HG03460 (cell line): ENCODE measurements around the gene ALAS1.

Source experiments
- ATAC-seq: cut with Tn5 transposase; IDR thresholded peaks from one replicate; pipeline ENCODE4 v1.9.1; 2021; ENCODE audit not compliant: unreplicated experiment

The ALAS1 gene

DNA sequence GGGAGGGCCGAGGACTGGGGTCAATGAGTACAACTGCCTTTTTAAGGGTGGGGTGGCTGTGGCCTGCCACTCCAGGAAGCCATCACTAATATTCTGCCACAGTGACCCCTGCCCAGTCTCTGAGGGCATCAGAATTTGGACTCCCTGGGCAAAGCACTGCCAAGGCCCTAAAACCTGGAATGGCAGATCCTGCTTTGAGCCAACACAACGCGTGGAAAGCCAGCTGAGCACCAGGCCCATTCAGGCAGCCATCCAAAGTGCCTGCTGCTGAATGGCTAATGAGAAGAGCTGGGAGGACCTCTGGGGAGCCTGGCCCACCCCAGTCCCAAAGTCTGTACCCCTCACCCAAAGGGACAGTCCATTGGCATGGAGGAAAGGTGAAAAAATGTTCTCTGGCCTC, 36.0 kb downstream of the ALAS1 start:
- no peak for ATAC-seq

DNA sequence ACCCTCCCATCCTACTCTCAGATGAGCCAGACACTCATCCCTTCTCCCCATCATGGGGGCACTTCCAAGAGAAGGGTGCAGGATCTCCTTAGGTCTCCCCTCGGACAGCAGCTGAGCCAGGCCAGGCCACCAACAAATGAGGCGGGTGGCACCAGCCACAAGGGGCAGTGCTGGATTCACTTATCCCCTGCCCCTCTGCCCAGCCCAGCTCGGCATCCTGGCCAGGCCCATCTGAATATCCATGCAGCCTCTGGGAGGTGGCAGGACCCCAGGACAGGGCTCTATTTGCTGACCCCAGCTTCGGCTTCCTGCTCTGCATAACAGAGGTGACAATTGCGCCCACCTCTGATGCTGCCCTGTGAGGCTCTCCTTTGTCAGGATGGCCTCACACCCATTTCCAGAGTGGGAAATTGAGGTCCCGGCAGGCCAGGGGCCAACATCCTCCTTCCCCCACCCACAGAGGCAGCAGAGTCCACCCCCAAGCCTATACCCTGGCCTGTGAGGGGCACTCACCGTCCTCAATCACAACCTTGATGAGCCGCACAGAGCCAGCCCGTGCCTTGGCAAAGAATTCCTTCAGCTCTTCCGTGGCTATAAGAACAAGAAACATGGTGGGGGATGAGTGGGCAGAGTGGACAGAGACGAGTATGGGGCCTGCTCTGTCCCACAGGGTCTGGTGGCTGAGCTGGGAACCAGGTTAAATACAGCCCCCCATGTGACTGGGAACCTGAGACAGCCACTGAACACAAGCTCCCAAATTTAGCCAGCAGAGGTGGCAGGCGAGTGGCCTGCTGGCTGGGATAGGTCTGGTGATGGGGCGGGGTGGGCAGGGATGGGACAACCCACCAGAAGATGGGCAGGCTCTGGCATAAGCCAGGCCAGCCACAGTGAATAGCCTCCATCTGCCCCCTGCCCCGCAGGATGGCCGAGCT, 36.8 kb downstream of the ALAS1 start:
- no peak for ATAC-seq

DNA sequence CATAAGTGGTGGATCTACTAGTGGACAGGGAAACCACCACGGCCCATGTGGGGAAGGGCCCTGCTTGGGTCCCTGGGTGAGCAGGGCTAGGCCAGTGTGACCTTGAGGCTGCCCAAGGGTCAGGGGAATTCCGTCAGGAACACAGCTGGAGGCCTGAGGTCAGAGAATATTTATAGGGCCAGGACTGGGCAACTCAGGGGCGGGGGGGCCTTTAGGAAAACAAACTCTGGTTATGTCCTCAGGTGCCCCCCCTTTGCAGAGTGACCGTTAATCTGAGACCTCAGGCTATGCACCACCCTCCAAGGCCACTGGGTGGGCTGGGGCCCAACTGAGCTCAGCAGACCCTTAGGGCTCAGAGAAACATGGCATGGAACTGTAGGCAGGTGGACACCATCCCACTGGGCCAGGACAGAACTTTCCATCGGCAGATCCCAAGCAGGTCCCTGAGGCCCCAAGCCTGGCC, 38.5 kb downstream of the ALAS1 start:
- no peak for ATAC-seq

DNA sequence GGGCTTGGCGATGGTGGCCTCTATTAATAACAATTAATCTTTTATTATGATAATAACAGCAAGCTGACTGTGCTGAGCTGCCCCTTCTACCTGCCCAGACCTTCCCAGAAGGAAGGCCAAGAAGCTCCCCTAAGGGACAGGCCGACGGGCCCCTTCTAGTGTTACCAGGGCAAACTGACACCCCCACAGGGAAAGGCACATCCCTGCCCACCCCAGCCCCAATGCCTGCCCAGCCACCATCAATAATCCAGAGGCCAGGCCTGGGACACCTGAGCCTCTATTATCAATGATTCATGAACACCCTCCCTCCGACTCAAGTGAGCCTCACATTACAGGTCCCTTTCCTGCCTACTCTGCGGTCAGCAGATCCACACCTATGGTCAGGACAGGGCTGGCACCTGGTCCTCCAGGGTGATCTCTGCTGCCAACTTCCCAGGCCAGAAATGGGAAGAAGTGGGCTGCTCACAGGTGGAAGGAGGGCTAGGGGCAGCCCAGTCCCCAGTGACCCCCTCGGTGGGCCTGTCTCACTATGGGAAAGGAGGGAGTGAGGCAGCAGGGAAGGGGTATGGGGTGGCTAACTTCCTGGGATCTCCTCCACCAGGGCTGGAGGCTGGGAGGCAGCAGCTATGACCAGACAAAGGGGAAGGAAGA, 39.2 kb downstream of the ALAS1 start:
- no peak for ATAC-seq

DNA sequence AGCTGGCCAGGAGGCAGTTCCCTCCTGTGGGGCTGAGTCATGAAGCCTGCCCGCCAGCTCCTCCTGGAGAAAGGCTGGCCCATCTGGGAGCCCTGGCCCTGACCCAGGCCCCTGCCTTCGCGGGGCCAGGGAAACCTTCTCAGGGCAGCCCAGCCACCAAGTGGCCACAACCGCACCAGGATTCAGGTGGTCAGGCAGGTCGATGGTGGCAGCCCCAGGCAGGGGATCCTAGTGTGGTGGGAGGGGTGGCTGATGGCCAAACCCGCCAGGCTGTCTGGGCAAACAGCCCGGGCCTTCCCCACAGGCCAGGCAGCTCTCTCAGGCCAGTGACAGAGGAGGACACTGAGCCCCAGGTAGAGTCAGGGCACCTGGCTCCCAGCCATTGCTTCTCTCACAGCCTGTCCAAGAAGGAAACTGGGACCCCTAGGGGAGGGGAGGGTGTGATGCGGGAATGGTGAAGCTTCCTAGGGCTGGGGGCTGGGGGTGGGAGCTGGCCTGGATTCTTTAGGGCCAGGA, 39.8 kb downstream of the ALAS1 start:
- no peak for ATAC-seq

DNA sequence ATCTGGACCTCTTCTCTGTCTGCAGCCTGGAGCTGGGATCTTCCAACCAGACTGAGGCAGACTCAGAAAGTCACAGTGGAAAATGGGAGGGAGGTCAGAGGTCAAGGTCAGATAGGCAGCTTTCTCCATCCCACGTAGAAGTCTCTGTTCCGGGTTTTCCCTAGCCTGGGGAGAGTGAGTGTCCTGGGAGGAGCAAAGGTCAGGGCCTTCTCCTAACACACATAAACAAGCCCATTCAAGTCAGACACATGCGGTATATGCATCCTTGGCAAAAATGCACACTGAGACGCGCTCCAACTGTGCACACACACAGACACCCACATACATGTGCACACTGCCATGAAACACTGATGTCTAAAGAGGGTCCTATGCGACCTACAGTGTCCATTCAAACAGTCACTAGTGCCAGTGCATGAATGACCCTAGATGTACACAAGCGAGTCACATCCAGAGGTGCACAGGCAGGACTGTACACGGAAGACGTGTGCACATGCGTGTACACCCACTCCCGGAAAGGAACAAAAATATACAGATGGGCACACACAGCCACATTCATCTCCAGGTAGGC, 40.3 kb downstream of the ALAS1 start:
- peak; percentile 16 for ATAC-seq

DNA sequence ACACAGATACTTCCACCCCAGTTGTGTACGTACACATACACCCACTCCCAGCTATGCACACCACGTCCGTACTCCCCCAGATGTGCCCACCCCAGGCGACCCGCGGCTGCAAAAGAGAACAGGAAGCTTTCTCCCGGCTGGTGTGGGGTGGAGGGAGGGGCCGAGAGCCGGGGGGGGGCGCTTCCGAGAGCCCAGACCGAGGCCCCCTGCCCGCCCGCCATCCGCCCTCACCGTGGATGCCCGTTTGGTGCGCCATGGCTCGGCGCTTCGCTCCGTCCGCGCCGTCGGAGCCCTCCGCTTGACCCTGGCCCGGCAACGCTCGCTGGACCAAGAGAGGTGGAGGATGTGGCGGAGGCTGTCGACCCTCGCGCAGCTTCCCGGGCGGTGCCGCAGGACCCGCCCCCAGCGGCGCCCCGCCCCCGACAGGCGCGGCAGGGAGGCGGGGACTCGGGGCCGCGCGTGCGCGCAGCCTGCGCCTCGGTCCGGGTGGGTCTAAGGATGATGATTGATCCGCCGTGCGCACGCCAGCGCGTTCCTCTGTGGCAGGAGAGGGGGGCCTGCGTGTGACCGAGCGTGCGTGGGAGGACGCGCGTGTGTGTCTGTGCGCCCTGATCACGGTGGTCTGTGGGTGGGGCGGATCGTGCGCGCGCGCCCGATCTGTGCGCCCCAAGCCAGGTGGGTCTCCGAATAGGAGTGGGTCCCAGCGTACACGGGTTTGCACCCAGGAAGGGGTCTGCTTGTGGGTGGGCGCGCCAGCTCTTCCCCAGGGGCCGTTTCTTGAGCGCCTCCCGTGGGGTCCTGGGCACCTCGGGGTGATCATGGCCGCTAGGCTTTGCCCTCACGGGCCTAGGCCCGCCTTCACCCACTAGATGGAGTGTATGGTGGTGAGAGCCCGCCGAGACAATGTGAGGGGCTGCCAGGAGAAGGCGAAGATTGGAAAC, 41.1 kb downstream of the ALAS1 start, which contains the start of gene TWF2:
TSS of gene TWF2 (minus strand) at position 398 of the 941 bp plus-strand sequence. CDS start at position 256, 142 bp downstream.
- ATAC-seq, result peak; percentile 61

DNA sequence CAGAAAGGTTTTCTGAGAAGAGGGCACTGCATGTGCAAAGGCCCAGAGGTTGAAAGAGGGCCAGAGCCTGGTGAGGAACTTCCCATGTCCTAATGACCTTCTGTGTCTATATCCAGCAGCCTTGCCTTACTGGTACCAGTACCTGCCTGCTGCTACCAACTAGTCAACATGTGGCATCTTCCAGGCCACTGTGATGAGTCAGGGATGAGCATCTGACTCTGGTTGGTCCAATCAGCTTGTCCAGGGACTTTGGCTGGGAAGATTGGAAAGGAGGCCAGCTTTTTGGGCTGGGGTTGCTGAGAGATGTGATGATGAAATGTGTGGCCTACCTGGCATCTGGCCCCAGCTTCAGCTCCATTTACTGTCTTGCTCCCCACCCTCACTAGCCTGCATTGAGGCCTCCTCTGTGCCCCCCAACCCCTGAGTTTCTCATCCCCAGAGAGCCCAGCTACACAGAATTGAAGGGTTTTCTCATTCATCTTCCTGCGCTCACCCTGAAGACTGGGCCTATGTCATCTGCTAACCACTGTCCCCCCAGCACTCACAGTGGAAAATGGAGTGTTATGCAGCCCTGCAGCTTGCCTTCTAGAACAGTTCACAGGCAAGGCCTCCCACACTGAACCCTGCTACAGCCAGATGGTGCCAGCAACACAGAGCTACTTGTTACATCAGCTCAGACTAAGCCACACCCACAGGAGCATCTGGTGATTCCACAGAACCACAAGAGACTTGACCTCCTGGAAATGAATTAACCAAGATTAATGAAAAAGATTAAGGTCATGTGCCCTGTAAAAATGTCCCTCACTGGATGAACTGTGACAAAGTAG, 42.3 kb downstream of the ALAS1 start:
- no peak for ATAC-seq

DNA sequence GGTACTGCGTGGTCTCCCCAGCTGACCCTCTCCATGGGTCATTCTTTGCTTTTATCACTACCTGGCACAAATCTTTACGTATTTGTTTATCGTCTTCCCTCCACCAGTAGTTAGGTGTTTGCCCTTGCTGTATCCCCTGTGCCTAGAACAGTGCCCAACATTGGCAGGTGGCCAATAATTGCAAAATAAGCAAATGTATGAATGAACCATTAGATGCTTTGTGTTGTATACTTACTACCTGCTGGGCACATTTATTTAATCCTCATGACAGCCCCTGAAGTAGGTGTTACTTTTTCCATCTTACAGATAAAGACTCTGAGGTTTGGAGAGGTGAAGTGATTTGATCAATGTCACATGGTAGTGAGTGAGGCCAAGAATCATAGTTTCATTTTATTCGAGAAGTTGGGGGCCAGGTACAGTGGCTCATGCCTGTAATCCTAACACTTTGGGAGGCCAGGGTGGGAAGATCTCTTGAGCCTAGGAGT, 43.0 kb downstream of the ALAS1 start:
- ATAC-seq, result no peak

DNA sequence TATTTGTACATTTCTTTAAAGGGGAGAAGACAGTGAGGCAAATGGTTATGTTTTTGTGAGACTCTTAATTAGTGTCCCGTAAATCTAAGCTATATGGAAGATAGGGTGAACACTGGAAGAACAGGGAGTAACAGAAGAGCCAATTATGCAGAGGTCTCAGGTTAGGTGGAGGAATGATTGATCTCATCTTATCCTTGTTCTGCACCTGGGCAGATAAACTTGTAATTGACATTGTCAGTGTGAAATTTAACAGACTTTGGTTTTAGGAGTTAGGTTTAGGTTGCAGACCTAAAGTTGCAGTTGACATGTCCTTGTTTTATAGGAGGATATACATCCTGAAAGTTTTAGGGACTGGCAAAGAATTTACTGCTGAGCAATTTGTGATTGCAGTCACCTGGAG, 44.1 kb downstream of the ALAS1 start:
- no peak for ATAC-seq

DNA sequence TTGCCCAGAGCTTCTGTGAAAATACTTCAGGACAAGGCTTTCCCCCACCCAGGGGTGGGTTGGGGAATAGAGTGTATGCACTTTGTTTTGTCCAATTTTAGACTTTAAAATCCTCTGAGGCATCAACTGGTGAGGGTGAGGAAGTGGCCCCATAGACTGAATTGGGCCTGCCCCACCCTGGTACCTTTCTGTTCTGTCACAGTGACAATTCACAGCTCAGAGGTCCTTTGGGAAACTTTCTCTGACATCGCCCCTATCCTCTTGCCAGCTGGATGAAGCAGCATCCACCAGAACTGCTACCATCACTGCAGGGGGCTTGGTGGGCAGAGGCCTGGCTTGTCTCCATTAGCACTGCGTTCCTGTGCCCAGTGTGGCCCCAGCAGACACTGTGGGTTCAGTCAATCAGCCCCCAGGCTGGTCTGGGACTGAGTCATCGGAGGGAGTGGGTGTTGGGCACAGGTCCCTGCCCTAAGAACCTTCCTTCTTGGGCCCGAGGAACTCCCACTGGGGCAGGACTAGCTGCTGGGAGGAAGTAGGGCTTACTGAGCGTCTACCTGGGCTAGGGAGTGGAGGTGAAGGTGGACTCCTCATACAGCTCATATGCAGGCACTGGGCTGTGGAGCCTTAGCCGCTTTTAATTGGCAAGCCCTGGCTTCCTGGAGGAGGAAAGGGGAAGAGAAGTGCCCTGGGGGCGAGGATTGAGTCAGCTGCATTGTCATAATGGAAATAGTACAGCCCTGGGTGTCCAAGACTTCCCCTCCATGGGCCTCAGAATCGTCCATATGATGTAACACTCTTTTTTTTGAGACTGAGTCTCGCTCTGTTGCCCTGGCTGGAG, 46.0 kb downstream of the ALAS1 start:
- ATAC-seq, result peak; percentile 30

DNA sequence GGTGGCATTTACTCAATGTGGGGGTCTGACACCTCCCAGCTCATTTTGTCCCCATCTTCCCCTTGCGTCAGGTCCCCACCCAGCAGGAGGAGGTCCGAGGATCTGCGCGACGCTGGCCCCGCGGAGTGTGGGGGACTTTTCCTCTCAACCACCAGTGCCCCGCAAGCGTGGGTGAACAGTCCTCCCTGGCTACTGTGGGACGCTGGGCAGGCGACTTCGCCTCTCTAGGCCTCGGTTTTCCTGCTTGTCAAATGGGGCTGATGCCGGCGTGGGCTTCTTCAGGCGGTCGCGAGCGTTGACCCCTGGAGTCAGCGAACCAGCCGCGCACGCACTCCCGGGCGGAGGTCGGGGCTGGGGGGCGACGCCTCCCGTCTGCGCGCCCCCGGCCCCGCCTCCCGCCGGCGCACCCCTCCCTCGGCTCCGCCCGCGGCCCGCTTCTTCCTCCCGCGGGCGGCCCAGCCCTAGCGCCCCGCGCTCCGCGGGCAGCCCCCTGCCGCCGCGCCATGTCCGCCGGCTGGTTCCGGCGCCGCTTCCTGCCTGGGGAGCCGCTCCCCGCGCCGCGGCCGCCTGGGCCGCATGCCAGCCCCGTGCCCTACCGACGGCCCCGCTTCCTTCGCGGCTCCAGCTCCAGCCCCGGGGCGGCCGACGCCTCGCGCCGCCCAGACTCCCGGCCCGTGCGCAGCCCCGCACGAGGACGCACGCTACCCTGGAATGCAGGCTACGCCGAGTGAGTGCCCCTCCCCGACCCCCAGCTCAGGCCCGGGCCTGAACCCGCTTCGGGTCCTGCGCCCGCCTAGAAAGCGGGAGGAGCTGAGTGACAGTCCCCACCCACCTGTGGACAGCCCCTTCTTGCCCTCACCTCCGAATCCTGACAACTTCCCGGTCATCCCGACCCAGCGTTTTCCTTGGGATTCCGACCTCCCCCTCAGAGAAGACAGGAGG, 47.6 kb downstream of the ALAS1 start, which contains the start of gene PPM1M:
TSS of gene PPM1M (plus strand) at position 438 of the 942 bp plus-strand sequence. CDS start at position 504, 66 bp downstream.
- no peak for ATAC-seq

DNA sequence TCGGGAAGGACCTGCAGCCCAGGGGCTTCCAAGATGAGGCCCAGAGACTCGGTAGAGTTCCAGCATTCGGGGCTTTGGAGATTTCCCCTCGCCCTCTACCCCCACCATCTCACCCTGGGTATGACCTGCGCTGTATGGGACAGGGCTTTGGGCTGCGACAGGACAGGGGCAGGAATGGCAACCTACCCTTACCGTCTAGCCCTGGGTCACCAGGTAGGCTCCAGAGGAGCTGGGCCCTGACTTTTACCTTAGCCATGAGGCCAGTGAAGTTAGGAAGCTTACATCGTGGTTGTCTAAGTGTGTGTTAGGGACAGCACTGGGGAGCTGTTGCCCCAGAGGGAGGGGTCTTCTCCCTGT, 48.3 kb downstream of the ALAS1 start:
- ATAC-seq, result no peak

DNA sequence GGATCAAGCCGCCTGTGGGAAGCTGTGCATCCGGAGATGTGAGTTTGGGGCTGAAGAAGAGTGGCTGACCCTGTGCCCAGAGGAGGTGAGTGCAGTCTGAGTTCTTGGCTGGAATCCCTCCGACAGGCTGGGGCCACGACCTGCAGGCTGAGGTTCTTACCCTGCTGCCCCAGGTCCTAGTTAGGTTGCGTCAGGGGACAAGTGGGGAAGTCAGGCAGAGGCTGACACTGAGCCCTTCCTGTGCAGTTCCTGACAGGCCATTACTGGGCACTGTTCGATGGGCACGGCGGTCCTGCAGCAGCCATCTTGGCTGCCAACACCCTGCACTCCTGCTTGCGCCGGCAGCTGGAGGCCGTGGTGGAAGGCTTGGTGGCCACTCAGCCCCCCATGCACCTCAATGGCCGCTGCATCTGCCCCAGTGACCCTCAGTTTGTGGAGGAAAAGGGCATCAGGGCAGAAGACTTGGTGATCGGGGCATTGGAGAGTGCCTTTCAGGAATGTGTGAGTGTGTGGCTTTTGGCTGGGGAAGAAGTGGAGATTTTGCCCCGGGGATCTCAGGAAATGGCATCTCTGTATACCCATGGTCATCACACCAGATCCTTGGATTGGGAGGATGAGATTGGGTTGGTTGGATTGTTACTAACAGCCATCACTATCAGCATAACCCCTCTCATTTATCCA, 48.9 kb downstream of the ALAS1 start:
- ATAC-seq, result no peak

DNA sequence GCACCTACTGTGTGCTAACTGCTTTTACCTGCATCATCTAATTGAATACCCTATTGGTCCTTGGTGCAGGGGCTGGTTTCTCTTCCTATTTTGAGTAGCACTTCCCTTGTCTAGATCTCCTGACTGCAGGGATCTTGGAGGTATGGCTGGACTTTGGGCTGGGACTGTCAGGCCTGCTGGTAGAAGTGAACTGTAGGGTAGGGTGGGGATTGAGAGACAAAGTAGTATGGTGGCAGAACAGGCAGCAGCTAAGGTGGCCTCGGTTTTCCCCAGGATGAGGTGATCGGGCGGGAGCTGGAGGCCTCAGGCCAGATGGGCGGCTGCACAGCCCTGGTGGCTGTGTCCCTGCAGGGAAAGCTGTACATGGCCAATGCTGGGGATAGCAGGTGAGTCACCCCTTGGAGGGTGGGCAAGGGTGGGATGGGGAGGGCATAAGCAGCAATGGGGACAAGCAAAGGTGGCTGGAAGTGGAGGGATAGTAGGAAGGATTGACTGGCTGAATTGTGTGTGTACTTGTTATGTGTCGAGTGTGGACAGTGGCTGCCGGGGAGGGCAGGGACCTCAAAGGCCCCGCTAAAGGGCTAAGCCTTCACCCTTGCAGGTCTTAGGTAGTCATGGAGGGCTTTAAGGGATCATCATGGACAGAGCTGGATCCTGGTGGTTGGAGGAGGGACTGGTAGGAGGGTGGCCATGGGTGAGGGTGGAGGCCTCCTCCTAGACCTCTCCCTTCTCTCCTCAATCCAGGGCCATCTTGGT, 49.6 kb downstream of the ALAS1 start:
- no peak for ATAC-seq

DNA sequence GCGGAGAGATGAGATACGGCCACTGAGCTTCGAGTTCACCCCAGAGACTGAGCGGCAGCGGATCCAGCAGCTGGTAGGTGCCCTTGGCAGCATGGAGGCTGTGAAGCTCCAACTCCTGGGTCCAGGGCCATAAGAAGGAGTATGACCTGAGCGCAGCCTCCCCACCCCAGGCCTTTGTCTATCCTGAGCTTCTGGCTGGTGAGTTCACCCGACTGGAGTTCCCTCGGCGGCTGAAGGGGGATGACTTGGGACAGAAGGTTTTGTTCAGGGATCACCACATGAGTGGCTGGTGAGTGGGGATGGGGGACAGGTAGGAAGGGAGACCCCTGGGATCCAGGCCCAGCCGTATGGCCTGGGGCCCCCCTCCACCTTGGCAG, 50.2 kb downstream of the ALAS1 start:
- ATAC-seq, result no peak
